ENCODE measurements around the gene PDE10A. TPM values are rescaled to one million over a fixed set of nuclear protein-coding genes. Genes with fewer than 3 reads are reported as not detected.

The PDE10A gene
- total and polyA plus RNA-seq, 5 donors = 3.6 to 8.5 (median 4.2) TPM

GRCh38 chr6:165677091-165677490 lies 14.1 kb upstream of the PDE10A start:
- H3K9me3 ChIP-seq (ENCODE audit: control insufficient read depth, low read length) = no peaks in the 10 kb centered on the region
- no peaks in the 10 kb centered on the region for H3K4me1 ChIP-seq (ENCODE audit: control insufficient read depth, insufficient read depth, low read length)
- DNase-seq = no peak
- no peak overlapping the region for H3K4me3 ChIP-seq (ENCODE audit: low read length)
- intact Hi-C loops (cut with DNase I) = no loop called here
- ATAC-seq = peak in 1 of 2 donors; percentile 22
- WGBS = 44% methylated on average over 6 of the region's 6 CpGs
- H3K27me3 ChIP-seq (ENCODE audit: control insufficient read depth, insufficient read depth) = no peaks in the 10 kb centered on the region
- no peak overlapping the region for H3K27ac ChIP-seq (ENCODE audit: low read length)

- Histone ChIP-seq H3K9me3 (ENCODE audit: control insufficient read depth, low read length) (no peaks in the 10 kb centered on the region), H3K27me3 (ENCODE audit: control insufficient read depth, insufficient read depth) (no peaks in the 10 kb centered on the region), H3K27ac (ENCODE audit: low read length) (no peak overlapping the region), H3K4me1 (ENCODE audit: control insufficient read depth, insufficient read depth, low read length) (no peaks in the 10 kb centered on the region), H3K4me3 (ENCODE audit: low read length) (no peak overlapping the region)
- ATAC-seq (peak; percentile 94 to 99), DNase-seq (peak; percentile 80 to 81 (median 81))
- intact Hi-C loops (cut with DNase I) = no loop called here
- WGBS = 55% methylated on average over 18 of the region's 18 CpGs
Observed at GRCh38 chr6:165676435-165677068, 13.5 kb upstream of the PDE10A start.

GRCh38 chr6:165675120-165675519 lies 12.1 kb upstream of the PDE10A start:
- intact Hi-C loops (cut with DNase I) = no loop called here
- WGBS = 86% methylated on average over 1 of the region's 1 CpG

GRCh38 chr6:165674155-165675029 lies 11.4 kb upstream of the PDE10A start:
- Histone ChIP-seq H3K4me3 (ENCODE audit: low read length) (no peak overlapping the region), H3K4me1 (ENCODE audit: control insufficient read depth, insufficient read depth, low read length) (no peaks in the 10 kb centered on the region), H3K27me3 (ENCODE audit: control insufficient read depth, insufficient read depth) (no peaks in the 10 kb centered on the region), H3K27ac (ENCODE audit: low read length) (no peak overlapping the region), H3K9me3 (ENCODE audit: control insufficient read depth, low read length) (no peaks in the 10 kb centered on the region)
- intact Hi-C loops (cut with DNase I) = no loop called here
- ATAC-seq = no peak
- no peak for DNase-seq
- 79% methylated on average over 20 of the region's 20 CpGs for WGBS

More at GRCh38 chr6:165675120-165675519, 12.1 kb upstream of the PDE10A start:
- Histone ChIP-seq H3K9me3 (ENCODE audit: control insufficient read depth, low read length) (no peaks in the 10 kb centered on the region), H3K4me3 (ENCODE audit: low read length) (no peak overlapping the region), H3K27ac (ENCODE audit: low read length) (no peak overlapping the region), H3K27me3 (ENCODE audit: control insufficient read depth, insufficient read depth) (no peaks in the 10 kb centered on the region), H3K4me1 (ENCODE audit: control insufficient read depth, insufficient read depth, low read length) (no peaks in the 10 kb centered on the region)
- no peak for DNase-seq
- no peak for ATAC-seq

- intact Hi-C loops (cut with DNase I) = no loop called here
- ATAC-seq (no peak), DNase-seq (no peak)
- Histone ChIP-seq H3K4me1 (ENCODE audit: control insufficient read depth, insufficient read depth, low read length) (no peaks in the 10 kb centered on the region), H3K4me3 (ENCODE audit: low read length) (no peak overlapping the region), H3K27me3 (ENCODE audit: control insufficient read depth, insufficient read depth) (no peaks in the 10 kb centered on the region), H3K27ac (ENCODE audit: low read length) (no peak overlapping the region), H3K9me3 (ENCODE audit: control insufficient read depth, low read length) (no peaks in the 10 kb centered on the region)
- 89% methylated on average over 6 of the region's 6 CpGs for WGBS
Observed at GRCh38 chr6:165671222-165671768, 8.3 kb upstream of the PDE10A start.

GRCh38 chr6:165668951-165669350 lies 5.9 kb upstream of the PDE10A start:
- H3K9me3 ChIP-seq (ENCODE audit: control insufficient read depth, low read length) = no peaks in the 10 kb centered on the region
- H3K27ac ChIP-seq (ENCODE audit: low read length) = no peak overlapping the region
- ATAC-seq = no peak
- no peaks in the 10 kb centered on the region for H3K4me1 ChIP-seq (ENCODE audit: control insufficient read depth, insufficient read depth, low read length)
- no peak overlapping the region for H3K4me3 ChIP-seq (ENCODE audit: low read length)
- no peaks in the 10 kb centered on the region for H3K27me3 ChIP-seq (ENCODE audit: control insufficient read depth, insufficient read depth)
- 64% methylated on average over 8 of the region's 8 CpGs for WGBS
- intact Hi-C loops (cut with DNase I) = no loop called here
- no peak for DNase-seq

- 37% methylated on average over 4 of the region's 4 CpGs for WGBS
- Histone ChIP-seq H3K27ac (ENCODE audit: low read length) (no peak overlapping the region), H3K27me3 (ENCODE audit: control insufficient read depth, insufficient read depth) (no peaks in the 10 kb centered on the region), H3K4me1 (ENCODE audit: control insufficient read depth, insufficient read depth, low read length) (no peaks in the 10 kb centered on the region), H3K9me3 (ENCODE audit: control insufficient read depth, low read length) (no peaks in the 10 kb centered on the region), H3K4me3 (ENCODE audit: low read length) (no peak overlapping the region)
- DNase-seq (no peak), ATAC-seq (no peak)
- intact Hi-C loops (cut with DNase I) = no loop called here
Observed at GRCh38 chr6:165665384-165665672, 2.3 kb upstream of the PDE10A start.

- no peaks in the 10 kb centered on the region for H3K9me3 ChIP-seq (ENCODE audit: control insufficient read depth, low read length)
- WGBS = 14% methylated on average over 25 of the region's 25 CpGs
- H3K4me1 ChIP-seq (ENCODE audit: control insufficient read depth, insufficient read depth, low read length) = no peaks in the 10 kb centered on the region
- no peak for ATAC-seq
- no peak overlapping the region for H3K27ac ChIP-seq (ENCODE audit: low read length)
- intact Hi-C loops (cut with DNase I) = no loop called here
- H3K4me3 ChIP-seq (ENCODE audit: low read length) = peak overlapping the region; percentile 74
- DNase-seq = no peak
- H3K27me3 ChIP-seq (ENCODE audit: control insufficient read depth, insufficient read depth) = no peaks in the 10 kb centered on the region
Observed at GRCh38 chr6:165664559-165665383, 1.7 kb upstream of the PDE10A start.

- Histone ChIP-seq H3K4me3 (ENCODE audit: low read length) (peak overlapping the region; percentile 74), H3K27ac (ENCODE audit: low read length) (no peak overlapping the region), H3K4me1 (ENCODE audit: control insufficient read depth, insufficient read depth, low read length) (no peaks in the 10 kb centered on the region), H3K27me3 (ENCODE audit: control insufficient read depth, insufficient read depth) (no peaks in the 10 kb centered on the region), H3K9me3 (ENCODE audit: control insufficient read depth, low read length) (no peaks in the 10 kb centered on the region)
- 2% methylated on average over 48 of the region's 48 CpGs for WGBS
- DNase-seq (peak in 2 of 3 donors; percentile 51 to 68), ATAC-seq (no peak)
- intact Hi-C loops (cut with DNase I) = no loop called here
Observed at GRCh38 chr6:165663736-165664558, 906 bp upstream of the PDE10A start.

GRCh38 chr6:165663377-165663735 lies 315 bp upstream of the PDE10A start:
- intact Hi-C loops (cut with DNase I) = no loop called here
- Histone ChIP-seq H3K4me3 (ENCODE audit: low read length) (peak overlapping the region; percentile 74), H3K4me1 (ENCODE audit: control insufficient read depth, insufficient read depth, low read length) (no peaks in the 10 kb centered on the region), H3K27ac (ENCODE audit: low read length) (no peak overlapping the region), H3K9me3 (ENCODE audit: control insufficient read depth, low read length) (no peaks in the 10 kb centered on the region), H3K27me3 (ENCODE audit: control insufficient read depth, insufficient read depth) (no peaks in the 10 kb centered on the region)
- ATAC-seq = peak; percentile 11 to 18
- DNase-seq = peak; percentile 62 to 82 (median 78)
- under 1% methylated on average over 22 of the region's 22 CpGs for WGBS

All from right cardiac atrium (tissue), 5 donors.